Measurements from ENCODE around the gene TSPAN16.
"Not testable (repeated sequence)": the region's sequence is repeated elsewhere in the genome, so short reads cannot be mapped to it uniquely, and the experiment has no call there.

The TSPAN16 gene

GRCh38 chr19:11347546-11348039 lies 51.6 kb downstream of the TSPAN16 start:
- DNase-seq: no peak

DNA sequence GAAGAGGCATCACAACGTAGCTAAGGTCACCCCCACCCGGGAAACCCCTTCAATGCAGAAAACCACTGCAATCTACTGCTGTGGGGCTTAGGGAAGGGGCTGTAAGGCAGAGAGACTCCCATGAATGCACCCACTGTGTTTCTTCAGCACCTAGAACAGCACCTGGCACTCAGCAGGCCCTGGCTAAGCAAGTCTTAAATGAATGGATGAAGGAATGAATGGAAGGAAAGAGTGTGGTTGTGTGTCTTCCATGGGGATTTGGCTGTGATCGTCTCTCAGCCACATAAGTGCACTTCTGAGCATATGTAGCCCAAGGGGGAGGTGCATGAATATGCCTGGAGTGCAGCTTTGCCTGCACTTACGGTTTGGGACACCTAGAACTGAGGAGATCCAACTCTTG lies 53.2 kb downstream of the TSPAN16 start:
- DNase-seq: no peak

DNA sequence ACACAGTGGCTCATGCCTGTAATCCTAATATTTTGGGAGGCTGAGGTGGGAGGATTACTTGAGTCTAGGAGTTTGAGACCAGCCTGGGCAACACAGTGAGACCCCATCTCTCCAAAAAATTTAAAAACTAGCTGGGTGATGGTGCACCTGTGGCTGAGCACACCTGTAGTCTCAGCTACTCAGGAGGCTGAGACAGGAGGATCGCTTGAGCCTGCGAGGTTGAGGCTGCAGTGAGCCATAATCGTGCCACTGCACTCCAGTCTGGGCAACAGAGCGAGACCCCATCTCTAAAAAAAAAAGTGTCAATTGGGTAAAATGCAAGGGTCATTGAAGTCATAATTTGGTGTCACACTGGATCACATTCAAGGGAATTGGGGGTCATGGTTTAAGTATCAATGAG lies 58.1 kb downstream of the TSPAN16 start:
- not testable (repeated sequence) for DNase-seq

DNA sequence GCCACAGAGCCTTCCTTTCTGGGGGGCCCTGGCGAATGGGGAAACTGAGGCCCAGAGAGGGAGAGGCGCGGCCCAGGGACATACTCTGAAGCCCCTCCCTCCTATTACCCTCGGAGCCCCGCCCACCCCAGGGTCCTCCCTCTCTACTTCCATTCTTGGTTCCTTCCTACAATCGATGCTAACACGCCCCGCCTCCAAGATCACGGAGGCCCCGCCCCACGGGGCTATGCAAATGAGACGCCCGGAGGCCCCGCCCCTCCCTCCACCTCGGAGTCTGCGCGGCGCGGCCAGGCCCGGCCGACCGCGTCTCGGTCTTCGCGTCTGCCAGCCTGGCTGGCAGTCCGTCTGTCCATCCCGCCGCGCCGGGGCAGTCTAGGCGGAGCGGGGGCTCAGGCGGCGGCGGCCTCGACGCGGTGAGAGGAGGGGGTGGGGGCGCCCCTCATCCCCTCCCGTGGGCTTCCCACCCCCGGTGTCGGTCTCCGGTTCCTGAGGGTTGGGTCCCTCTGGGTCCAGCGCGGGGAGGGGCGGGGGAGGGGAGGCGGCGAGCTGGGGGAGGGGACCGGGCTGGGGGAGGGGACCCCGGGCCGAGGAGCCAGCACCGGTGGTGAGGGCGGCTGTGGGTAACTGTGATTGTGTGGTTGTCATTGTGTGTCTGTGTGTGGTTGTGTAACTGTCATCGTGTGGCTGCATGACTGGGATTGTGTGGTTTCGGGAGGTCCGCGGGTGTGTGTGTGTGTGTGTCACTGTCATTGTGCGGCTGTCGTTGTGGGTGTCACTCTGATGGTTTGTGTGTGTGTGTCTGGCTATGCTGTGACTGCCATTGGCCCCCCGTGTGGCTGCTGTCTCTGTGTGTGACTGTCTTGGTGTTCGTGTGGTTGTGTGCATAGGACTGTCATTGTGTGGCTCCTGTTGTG lies 59.5 kb downstream of the TSPAN16 start, which contains the start of gene PLPPR2:
Gene PLPPR2 (plus strand): TSS at position 273 of the 914 bp plus-strand sequence. CDS start 2,242 bp downstream, outside the sequence.
- no peak for DNase-seq

DNA sequence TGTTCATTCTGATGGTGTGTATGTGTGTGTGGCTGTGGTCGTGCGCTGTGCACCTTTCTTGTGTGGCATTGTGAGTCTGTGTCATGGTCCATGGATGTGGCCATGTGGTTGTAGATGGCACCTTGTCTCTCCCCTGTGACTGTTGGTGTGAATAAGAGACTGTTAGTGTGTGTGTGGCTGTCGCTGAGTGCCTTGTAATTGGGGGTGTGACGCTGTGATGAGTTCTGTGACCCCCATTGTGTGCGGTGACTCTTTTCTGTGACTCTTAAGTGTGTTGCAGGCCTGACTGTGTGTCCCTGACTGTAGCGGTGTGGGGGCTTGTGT lies 60.1 kb downstream of the TSPAN16 start:
- DNase-seq: no peak

DNA sequence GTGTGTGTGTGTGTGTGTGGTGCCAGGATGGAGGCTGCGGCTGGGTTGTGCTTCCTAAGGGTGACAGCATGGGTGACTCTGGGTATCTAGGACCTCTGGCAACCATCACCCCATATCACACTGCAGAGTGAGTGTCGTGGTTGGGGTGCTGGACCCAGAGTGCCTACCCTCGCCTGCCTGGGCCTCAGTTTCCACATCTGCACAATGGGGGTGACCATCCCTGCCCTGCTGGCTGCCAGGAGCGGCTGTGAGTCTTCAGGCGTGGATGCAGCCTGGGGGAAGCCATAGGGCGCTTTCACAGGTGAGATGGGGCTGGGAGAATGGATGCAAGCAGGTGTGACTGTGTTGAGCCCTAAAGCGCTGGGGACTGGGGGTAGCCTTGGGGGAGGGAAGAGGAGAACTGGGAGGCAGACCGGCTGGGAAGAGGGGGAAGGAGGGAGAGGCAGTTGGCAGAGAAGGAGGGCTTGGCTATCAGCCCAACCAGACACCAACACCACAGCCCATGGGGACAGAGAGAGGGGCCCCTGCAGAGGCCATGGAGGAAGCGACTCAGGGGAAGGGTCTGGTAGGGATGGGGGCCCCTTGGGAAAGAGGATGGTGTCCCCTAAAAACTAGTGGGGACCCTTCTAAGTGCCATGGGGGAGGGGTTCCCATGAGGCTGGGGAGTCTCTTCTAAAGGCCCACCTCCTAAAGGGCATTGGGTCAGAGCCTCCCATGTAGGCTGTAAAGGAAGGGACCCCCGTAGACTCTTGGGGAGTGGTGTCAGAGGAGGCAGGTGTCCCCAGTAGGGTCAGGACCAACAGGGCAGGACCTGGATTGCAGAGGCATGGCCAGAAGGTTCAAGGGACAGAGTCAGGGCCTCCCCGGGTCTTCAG lies 61.0 kb downstream of the TSPAN16 start:
- DNase-seq: no peak

- no peak for DNase-seq
Measured at GRCh38 chr19:11359421-11359820, 63.5 kb downstream of the TSPAN16 start.

- DNase-seq: no peak
Measured at GRCh38 chr19:11361037-11361770, 65.2 kb downstream of the TSPAN16 start.

DNA sequence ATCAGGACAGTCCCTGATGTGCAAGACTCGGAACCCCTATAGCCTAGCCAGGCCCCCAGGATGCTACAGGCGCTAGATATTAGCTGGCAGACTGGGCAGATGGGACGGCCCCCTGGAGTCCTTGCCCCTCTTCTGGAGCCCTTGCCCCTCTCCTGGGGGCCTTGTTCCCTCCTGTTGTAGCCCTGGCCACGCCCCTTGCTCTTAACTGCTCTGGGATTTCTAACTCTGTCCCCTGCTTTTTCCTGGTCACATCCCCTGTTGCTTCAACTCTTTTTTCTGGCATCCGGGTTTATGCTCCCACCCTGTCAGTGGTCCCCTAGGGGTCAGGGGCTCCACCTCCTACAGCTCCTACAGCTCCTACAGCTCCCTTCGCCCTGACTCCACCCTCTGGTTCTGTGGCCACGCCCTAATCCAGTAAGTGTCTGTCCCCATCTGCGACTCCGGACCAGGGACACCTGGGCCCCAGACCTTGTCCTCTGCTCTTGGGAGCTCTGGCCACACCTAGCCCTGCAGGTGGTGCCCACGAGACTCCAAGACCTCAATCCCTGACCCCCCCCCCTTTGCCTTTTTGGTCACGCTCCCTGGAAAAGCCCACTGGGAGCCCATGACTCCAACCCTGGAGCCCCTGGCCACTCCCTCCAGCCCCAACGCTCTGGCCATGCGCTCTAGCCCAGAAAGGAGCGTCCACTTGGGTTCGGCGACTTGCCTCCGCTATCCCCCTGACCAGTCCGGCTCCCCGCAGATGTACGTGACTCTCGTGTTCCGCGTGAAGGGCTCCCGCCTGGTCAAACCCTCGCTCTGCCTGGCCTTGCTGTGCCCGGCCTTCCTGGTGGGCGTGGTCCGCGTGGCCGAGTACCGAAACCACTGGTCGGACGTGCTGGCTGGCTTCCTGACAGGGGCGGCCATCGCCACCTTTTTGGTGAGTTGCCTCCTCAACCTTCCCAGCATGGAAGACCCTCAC lies 66.1 kb downstream of the TSPAN16 start:
- no peak for DNase-seq

GRCh38 chr19:11363881-11364280 lies 67.9 kb downstream of the TSPAN16 start:
- no peak for DNase-seq

DNA sequence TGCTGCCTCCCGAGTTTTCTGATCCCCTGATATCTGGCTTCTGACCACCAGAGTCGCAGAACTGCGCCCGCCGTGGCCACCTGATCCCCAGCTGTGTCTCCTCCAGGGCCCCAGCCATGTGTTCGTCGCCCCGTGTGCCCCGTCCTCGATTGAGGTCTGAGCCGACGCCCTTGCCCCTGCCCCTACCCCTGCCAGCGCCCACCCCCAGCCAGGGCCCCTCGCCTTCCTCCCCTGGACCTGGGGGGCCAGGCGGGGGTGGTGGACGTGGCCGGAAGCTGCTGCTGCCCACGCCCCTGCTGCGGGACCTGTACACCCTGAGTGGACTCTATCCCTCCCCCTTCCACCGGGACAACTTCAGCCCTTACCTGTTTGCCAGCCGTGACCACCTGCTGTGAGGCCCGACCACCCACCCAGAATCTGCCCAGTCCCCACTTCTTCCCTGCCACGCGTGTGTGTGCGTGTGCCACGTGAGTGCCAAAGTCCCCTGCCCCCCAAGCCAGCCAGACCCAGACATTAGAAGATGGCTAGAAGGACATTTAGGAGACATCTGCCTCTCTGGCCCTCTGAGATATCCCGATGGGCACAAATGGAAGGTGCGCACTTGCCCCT lies 68.4 kb downstream of the TSPAN16 start:
- DNase-seq: no peak

GRCh38 chr19:11364935-11365334 lies 69.0 kb downstream of the TSPAN16 start:
- no peak for DNase-seq

Measured in cortex of kidney (tissue), 1 donor.